Vagina (tissue), 2 donors: ENCODE data around the gene COPZ1. TPM values are rescaled to one million over a fixed set of nuclear protein-coding genes. Genes with fewer than 3 reads are reported as not detected.

Experiments used
- DNase-seq, 2 donors: peaks; one replicate each; pipeline ENCODE4 v3.0.0-alpha.2; 2017; ENCODE audit errors: extremely low spot score in 2 of 2
- H3K27ac ChIP-seq: fragments of 200-600 bp; sonication (generic); one replicate; pipeline ENCODE4 v1.5.1; 2019
- H3K27me3 ChIP-seq: fragments of 200-600 bp; sonication (generic); one replicate; pipeline ENCODE4 v1.5.1; 2019
- H3K36me3 ChIP-seq, 2 donors: fragments of 200-600 bp; sonication (generic); one replicate each; pipeline ENCODE4 v1.5.1; 2017 to 2019
- H3K4me1 ChIP-seq: fragments of 200-600 bp; sonication (generic); one replicate; pipeline ENCODE4 v1.5.1; 2019
- H3K4me3 ChIP-seq, 2 donors: fragments of 200-600 bp; sonication (generic); 1 replicate in 1 of 2; 2 replicates in 1 of 2; pipeline ENCODE4 v1.5.1; 2016 to 2019
- H3K9me3 ChIP-seq: fragments of 200-600 bp; sonication (generic); one replicate; pipeline ENCODE4 v1.5.1; 2019
- CTCF ChIP-seq, 3 experiments: fragments of 450-650 bp in 2 of 3; fragments of 200-600 bp in 1 of 3; sonication (generic) in 1 of 3; IDR thresholded peaks; one replicate each; pipeline ENCODE4 v1.5.1; 2017 to 2019; ENCODE audit warnings: antibody characterized with exemption in 3 of 3, mild to moderate bottlenecking in 2 of 3, moderate library complexity in 2 of 3
- POLR2A ChIP-seq, 2 donors: fragments of 450-650 bp; IDR thresholded peaks; one replicate each; pipeline ENCODE4 v1.6.1; 2017; ENCODE audit warnings: antibody characterized with exemption in 2 of 2, mild to moderate bottlenecking in 2 of 2, moderate library complexity in 2 of 2
- POLR2AphosphoS5 ChIP-seq, 2 donors: sonication (generic); formaldehyde crosslinking; IDR thresholded peaks; one replicate each; pipeline ENCODE4 v1.9.0; 2017; ENCODE audit warnings: antibody characterized with exemption in 2 of 2, mild to moderate bottlenecking in 2 of 2, low read depth in 1 of 2; ENCODE audit not compliant: insufficient read depth in 1 of 2
- intact Hi-C: fragments of 100-400 bp; cut with DNase I; formaldehyde crosslinking; loops from one replicate; pipeline ENCODE4 v1.15.1; 2023
- total RNA-seq: library from RNA; depleted of rRNA; stranded (reverse); fragments of >200 nt; gene quantifications from one replicate; pipeline ENCODE4 v1.2.3, GENCODE V29; 2016

The COPZ1 gene
- total RNA-seq, 1 donor from 2014 or later: 47.6 TPM

- H3K9me3 ChIP-seq: no peaks in the 10 kb centered on the region
- H3K36me3 ChIP-seq: no peaks in the 10 kb centered on the region
- intact Hi-C loops: no loop called here
- no peak overlapping the region for H3K27ac ChIP-seq
- H3K4me3 ChIP-seq: no peak overlapping the region
- no peaks in the 10 kb centered on the region for H3K27me3 ChIP-seq
- peaks cover 65% of the 10 kb centered on the region for H3K4me1 ChIP-seq
- DNase-seq: no peak
- TF ChIP-seq POLR2A (IDR thresholded peaks at IDR 0.05) (no peak), POLR2AphosphoS5 (IDR thresholded peaks at IDR 0.05; ENCODE audit: insufficient read depth in 1 of 2, low read depth in 1 of 2) (no peak), CTCF (IDR thresholded peaks at IDR 0.05) (no peak)
These were observed 6.5 kb downstream of the COPZ1 start for GRCh38 chr12:54331461-54331860.

- no peak overlapping the region for H3K4me3 ChIP-seq
- no peaks in the 10 kb centered on the region for H3K36me3 ChIP-seq
- DNase-seq: no peak
- intact Hi-C loops: no loop called here
- no peak overlapping the region for H3K27ac ChIP-seq
- H3K27me3 ChIP-seq: no peaks in the 10 kb centered on the region
- peaks cover 65% of the 10 kb centered on the region for H3K4me1 ChIP-seq
- TF ChIP-seq CTCF (IDR thresholded peaks at IDR 0.05) (no peak), POLR2AphosphoS5 (IDR thresholded peaks at IDR 0.05; ENCODE audit: insufficient read depth in 1 of 2, low read depth in 1 of 2) (no peak), POLR2A (IDR thresholded peaks at IDR 0.05) (no peak)
- no peaks in the 10 kb centered on the region for H3K9me3 ChIP-seq
These were observed 8.6 kb downstream of the COPZ1 start for GRCh38 chr12:54333420-54334034.

GRCh38 chr12:54337280-54337842, 12.4 kb downstream of the COPZ1 start:
- no peaks in the 10 kb centered on the region for H3K9me3 ChIP-seq
- DNase-seq: no peak
- H3K4me3 ChIP-seq: no peak overlapping the region
- H3K27ac ChIP-seq: peak overlapping the region; percentile 57
- intact Hi-C loops: no loop called here
- TF ChIP-seq CTCF (IDR thresholded peaks at IDR 0.05): no peak
- TF ChIP-seq POLR2AphosphoS5 (IDR thresholded peaks at IDR 0.05; ENCODE audit: insufficient read depth in 1 of 2, low read depth in 1 of 2): no peak
- TF ChIP-seq POLR2A (IDR thresholded peaks at IDR 0.05): no peak
- H3K4me1 ChIP-seq: peaks cover 28% of the 10 kb centered on the region
- H3K27me3 ChIP-seq: no peaks in the 10 kb centered on the region
- peaks cover 0 to 18% of the 10 kb centered on the region in 2 donors for H3K36me3 ChIP-seq

GRCh38 chr12:54337854-54338650, 13.1 kb downstream of the COPZ1 start:
- H3K27me3 ChIP-seq: no peaks in the 10 kb centered on the region
- H3K9me3 ChIP-seq: no peaks in the 10 kb centered on the region
- intact Hi-C loops: no loop called here
- H3K36me3 ChIP-seq: peaks cover 0 to 25% of the 10 kb centered on the region in 2 donors
- H3K4me1 ChIP-seq: peaks cover 28% of the 10 kb centered on the region
- DNase-seq: no peak
- TF ChIP-seq POLR2AphosphoS5 (IDR thresholded peaks at IDR 0.05; ENCODE audit: insufficient read depth in 1 of 2, low read depth in 1 of 2) (no peak), POLR2A (IDR thresholded peaks at IDR 0.05) (no peak), CTCF (IDR thresholded peaks at IDR 0.05) (no peak)
- peak overlapping the region; percentile 57 for H3K27ac ChIP-seq
- no peak overlapping the region for H3K4me3 ChIP-seq
